K562 (cell line): ENCODE results near the gene LDLRAD3. TPM values are rescaled to one million over a fixed set of nuclear protein-coding genes. Genes with fewer than 3 reads are reported as not detected.

Experiments used
- ATAC-seq: fragments of 200-7000 bp; cut with Tn5 transposase; 3 replicates; pipeline ENCODE4 v1.9.1; 2020; ENCODE audit warnings: moderate library complexity
- BruUV-seq: library from RNA; stranded (reverse); fragments of 400-500 nt; replicated peaks from 2 replicates; lab custom pipeline; 2021; lab: Mats Ljungman, UMichigan
- CTCF ChIA-PET: fragments of 300-600 bp; formaldehyde crosslinking; extraction: SDS; loops from one replicate; lab custom pipeline; 2021; ENCODE audit warnings: low intra/inter-chr PET ratio; lab: Yijun Ruan, JAX
- POLR2A ChIA-PET: fragments of 300-600, 350-650 bp; sonication (Branson Sonifier 250); formaldehyde crosslinking; extraction: SDS; loops from one replicate; lab custom pipeline; 2021; ENCODE audit warnings: antibody characterized with exemption, inconsistent platforms; lab: Yijun Ruan, JAX
- DNase-seq, 4 experiments: peaks; one replicate each; pipeline versions ENCODE4 v3.0.0 to v3.0.0-alpha.2; 2011 to 2018; ENCODE audit warnings: low spot score in 3 of 4, mixed read lengths in 3 of 4; ENCODE audit errors: extremely low read depth in 1 of 4
- FAIRE-seq: peaks from 2 replicates; lab custom pipeline; 2011; peaks lifted over from hg19 to GRCh38; lab: Jason Lieb, UNC
- H2AFZ ChIP-seq: 2 replicates; pipeline ENCODE4 v1.6.0; 2011; ENCODE audit warnings: low read depth, low read length, control low read depth, inconsistent platforms
- H3K27ac ChIP-seq: fragments of 200-600 bp; 3 replicates; pipeline ENCODE4 v1.8.0; 2011; ENCODE audit warnings: low read depth, mild to moderate bottlenecking, control low read depth, inconsistent platforms, low read length, moderate library complexity, mixed read lengths; ENCODE audit errors: extremely low read depth
- H3K27me3 ChIP-seq, 2 experiments: fragments of 300-600 bp in 1 of 2; 2 replicates in 1 of 2; 3 replicates in 1 of 2; pipeline versions ENCODE4 v1.6.0 to v1.8.0; 2011; ENCODE audit warnings: inconsistent platforms in 2 of 2, low read length in 2 of 2, mild to moderate bottlenecking in 1 of 2, mixed read lengths in 1 of 2, moderate library complexity in 1 of 2; ENCODE audit not compliant: control insufficient read depth in 2 of 2, insufficient read depth in 2 of 2
- H3K36me3 ChIP-seq: fragments of 300-600 bp; 3 replicates; pipeline ENCODE4 v1.8.0; 2011; ENCODE audit warnings: mild to moderate bottlenecking, low read length, inconsistent platforms; ENCODE audit not compliant: control insufficient read depth, insufficient read depth
- H3K4me1 ChIP-seq, 2 experiments: fragments of 200-600 bp in 1 of 2; replicated peaks in 1 of 2; 2 replicates in 1 of 2; 3 replicates in 1 of 2; pipeline versions ENCODE4 v1.5.1 to v1.8.0; 2011; ENCODE audit warnings: inconsistent platforms in 2 of 2, low read length in 2 of 2, mild to moderate bottlenecking in 1 of 2, mixed read lengths in 1 of 2, moderate library complexity in 1 of 2; ENCODE audit not compliant: control insufficient read depth in 2 of 2, insufficient read depth in 2 of 2
- H3K4me2 ChIP-seq: 2 replicates; pipeline ENCODE4 v1.6.1; 2011; ENCODE audit warnings: low read length, control low read depth, inconsistent platforms, mixed read lengths; ENCODE audit not compliant: insufficient read depth
- H3K4me3 ChIP-seq: fragments of 200-600 bp; sonication (generic), shearing (Covaris generic); 2 replicates; pipeline ENCODE4 v1.5.1; 2016; ENCODE audit warnings: control low read depth, inconsistent platforms
- H3K79me2 ChIP-seq: fragments of 200-600 bp; 3 replicates; pipeline ENCODE4 v1.8.0; 2011; ENCODE audit warnings: low read length, inconsistent platforms; ENCODE audit not compliant: control insufficient read depth, insufficient read depth
- H3K9ac ChIP-seq, 2 experiments: 2 replicates each; pipeline versions ENCODE4 v1.6.0 to v1.6.1; 2011; ENCODE audit warnings: low read depth in 2 of 2, low read length in 2 of 2, control low read depth in 1 of 2, inconsistent platforms in 1 of 2, mild to moderate bottlenecking in 1 of 2, mixed read lengths in 1 of 2; ENCODE audit not compliant: insufficient read depth in 1 of 2
- H3K9me1 ChIP-seq: one replicate; pipeline ENCODE4 v1.6.0; 2011; ENCODE audit warnings: inconsistent platforms, mild to moderate bottlenecking, low read length, moderate library complexity; ENCODE audit not compliant: control insufficient read depth, insufficient read depth
- H3K9me3 ChIP-seq: replicated peaks from 2 replicates; pipeline ENCODE4 v1.5.1; 2011; ENCODE audit warnings: low read depth, low read length, inconsistent platforms; ENCODE audit not compliant: control insufficient read depth, insufficient read depth
- H4K20me1 ChIP-seq: replicated peaks from 2 replicates; pipeline ENCODE4 v1.6.1; 2011; ENCODE audit warnings: low read length, inconsistent platforms, mixed read lengths; ENCODE audit not compliant: control insufficient read depth, insufficient read depth
- CREB1 ChIP-seq, 2 experiments: sonication (generic) in 1 of 2; formaldehyde crosslinking in 1 of 2; IDR thresholded peaks; 2 replicates each; pipeline versions ENCODE4 v1.6.1 to v1.8.0; 2012 to 2022; ENCODE audit warnings: inconsistent platforms in 1 of 2, mild to moderate bottlenecking in 1 of 2, missing genetic modification reagents in 1 of 2, moderate library complexity in 1 of 2
- EWSR1 ChIP-seq: fragments of 450-650 bp; IDR thresholded peaks from 2 replicates; pipeline ENCODE4 v1.6.1; 2018; ENCODE audit warnings: borderline replicate concordance, mild to moderate bottlenecking, low read depth, moderate library complexity; ENCODE audit not compliant: partially characterized antibody
- HBP1 ChIP-seq: fragments of 450-650 bp; formaldehyde crosslinking; IDR thresholded peaks from 2 replicates; pipeline ENCODE4 v1.4.0; 2022; ENCODE audit warnings: missing genetic modification characterization
- NFATC3 ChIP-seq: fragments of 450-650 bp; IDR thresholded peaks from 2 replicates; pipeline ENCODE4 v1.6.1; 2017; ENCODE audit warnings: mild to moderate bottlenecking
- TAF1 ChIP-seq: IDR thresholded peaks from 2 replicates; pipeline ENCODE4 v1.6.1; 2011; ENCODE audit warnings: mild to moderate bottlenecking, low read length, moderate library complexity; ENCODE audit not compliant: insufficient read depth, control insufficient read depth, severe bottlenecking; ENCODE audit errors: extremely low read depth
- ZNF76 ChIP-seq: fragments of 250-450 bp; sonication (Bioruptor Pico); IDR thresholded peaks from 2 replicates; pipeline ENCODE4 v1.4.0; 2020; ENCODE audit warnings: mild to moderate bottlenecking, moderate library complexity, borderline replicate concordance
- WGBS: fragments of 100-300 bp; shearing (Covaris generic); methylation state at CpG from one replicate; pipeline ENCODE4 v1.1.6; 2016; ENCODE audit warnings: low coverage, mixed read lengths; ENCODE audit not compliant: insufficient coverage; ENCODE audit errors: missing lambda C conversion rate; 5-methylcytosine and 5-hydroxymethylcytosine counted together
- in situ Hi-C: fragments of 300-500 bp; cut with MboI; formaldehyde crosslinking; loops from 4 replicates; pipeline ENCODE4 v1.15.0; 2018; ENCODE audit warnings: inconsistent platforms, mixed read lengths
- intact Hi-C: fragments of 100-400 bp; cut with micrococcal nuclease; formaldehyde crosslinking; loops from 2 replicates; pipeline ENCODE4 v1.14.2; 2022
- polyA plus RNA-seq, 8 experiments: library from polyadenylated mRNA; depleted of rRNA in 4 of 8; stranded (reverse) in 5 of 8; unstranded in 3 of 8; fragments of >200 nt; fragmentation: Nextera tagmentation in 2 of 8; fragmentation: Illumina TruSeq in 1 of 8; extraction: Ambion mirVana in 2 of 8; extraction: Trizol in 1 of 8; gene quantifications; 2 replicates each; pipeline versions ENCODE4 v1.2.1 to v1.2.3, GENCODE V29; 2011 to 2014; ENCODE audit warnings: inconsistent platforms in 1 of 8, missing spikeins in 1 of 8
- total RNA-seq, 7 experiments: library from RNA; depleted of rRNA in 6 of 7; stranded (reverse); fragments of >200 nt in 6 of 7; fragmentation: Illumina TruSeq in 2 of 7; extraction: Trizol in 2 of 7; gene quantifications; 2 replicates each; pipeline versions ENCODE4 v1.2.1 to v1.2.3, GENCODE V29; 2011 to 2021; ENCODE audit warnings: low replicate concordance in 1 of 7

The LDLRAD3 gene
- total and polyA plus RNA-seq, 9 of the 15 experiments (the other 6 are each of a cell fraction or from before 2014, with no cell fraction given), result 0.73 to 7.2 (median 3.5) TPM

- peaks cover 0 to 1% of the 10 kb centered on the region in 2 experiments; a peak in 1 of 5 replicates for H3K27me3 ChIP-seq
- intact Hi-C loops (no loop called here), in situ Hi-C loops (loop anchor here (10.0 kb wide), 1 partner anchor 225 kb away; no protein-coding TSS in a partner anchor)
- FAIRE-seq, result no peak
- BruUV-seq, result no TSS peak
- no peaks in the 10 kb centered on the region; the same call in 1 of the 2 replicates for H4K20me1 ChIP-seq
- no peak overlapping the region for H3K9ac ChIP-seq
- ChIA-PET POLR2A (interaction anchor here (0.7 kb wide), 2 partner anchors 15 to 309 kb away, joined by 3 to 5 read pairs; no protein-coding TSS in a partner anchor), CTCF (no interaction called here)
- no peak for ATAC-seq
- 28% methylated on average over 4 of the region's 4 CpGs for WGBS
- no peaks in the 10 kb centered on the region for H3K9me1 ChIP-seq
- H3K4me1 ChIP-seq, result no peaks in the 10 kb centered on the region
- no peak overlapping the region for H3K4me3 ChIP-seq
- no peaks in the 10 kb centered on the region for H3K79me2 ChIP-seq
- H3K9me3 ChIP-seq, result no peaks in the 10 kb centered on the region
- no peaks in the 10 kb centered on the region; the same call in 2 of the 3 replicates for H3K36me3 ChIP-seq
- no peak for TF ChIP-seq NFATC3
- no peak for TF ChIP-seq TAF1
- TF ChIP-seq EWSR1, result no peak
- no peak for TF ChIP-seq ZNF76 (CRISPR knock-in tag)
- TF ChIP-seq CREB1 (IDR thresholded peaks at IDR 0.05), result no peak
- no peak for TF ChIP-seq CREB1 (CRISPR knock-in tag; IDR thresholded peaks at IDR 0.05)
- TF ChIP-seq HBP1 (CRISPR knock-in tag), result no peak
- no peak for DNase-seq
- H2AFZ ChIP-seq, result no peak overlapping the region
- no peak overlapping the region for H3K4me2 ChIP-seq
- no peak overlapping the region for H3K27ac ChIP-seq
Measured at GRCh38 chr11:36039471-36039870, 95.6 kb downstream of the LDLRAD3 start.
